Esophagus (tissue), 2 donors: ENCODE measurements around the gene SLC4A4. TPM values are rescaled to one million over a fixed set of nuclear protein-coding genes. Genes with fewer than 3 reads are reported as not detected.

Experiments
- H3K27ac ChIP-seq, 2 donors: one replicate each; pipeline ENCODE4 v1.5.1; 2013; ENCODE audit warnings: low read depth in 2 of 2, mild to moderate bottlenecking in 2 of 2, inconsistent platforms in 1 of 2, low read length in 1 of 2, moderate library complexity in 1 of 2
- H3K27me3 ChIP-seq, 2 donors: one replicate each; pipeline ENCODE4 v1.6.1; 2013; ENCODE audit warnings: low read length in 2 of 2, control low read depth in 1 of 2, mild to moderate bottlenecking in 1 of 2; ENCODE audit not compliant: insufficient read depth in 2 of 2, control insufficient read depth in 1 of 2
- H3K36me3 ChIP-seq, 2 donors: one replicate each; pipeline ENCODE4 v1.6.1; 2013; ENCODE audit warnings: low read length in 1 of 2; ENCODE audit not compliant: control insufficient read depth in 2 of 2, insufficient read depth in 2 of 2
- H3K4me1 ChIP-seq, 2 donors: one replicate each; pipeline ENCODE4 v1.6.1; 2013; ENCODE audit warnings: low read length in 1 of 2; ENCODE audit not compliant: control insufficient read depth in 2 of 2, insufficient read depth in 2 of 2
- H3K4me3 ChIP-seq, 2 donors: one replicate each; pipeline ENCODE4 v1.5.1; 2013; ENCODE audit warnings: low read length in 2 of 2, mild to moderate bottlenecking in 2 of 2, low read depth in 1 of 2, moderate library complexity in 1 of 2
- H3K9me3 ChIP-seq, 2 donors: one replicate each; pipeline ENCODE4 v1.6.1; 2013; ENCODE audit warnings: mild to moderate bottlenecking in 2 of 2, low read depth in 1 of 2, low read length in 1 of 2, moderate library complexity in 1 of 2; ENCODE audit not compliant: control insufficient read depth in 2 of 2, insufficient read depth in 1 of 2
- WGBS, 2 donors: extraction: QIAGEN DNeasy Blood & Tissue Kit; methylation state at CpG; one replicate each; pipeline ENCODE4 v1.1.7; 2013; 5-methylcytosine and 5-hydroxymethylcytosine counted together
- polyA plus RNA-seq, 2 donors: library from polyadenylated mRNA; stranded (reverse); fragments of 200-250 nt; gene quantifications; one replicate each; pipeline ENCODE4 v1.2.3, GENCODE V29; 2013
- donor health status: healthy with polysubstance abuse.
- donor health status: Bipolar disorder and iron deficiency.

SLC4A4 gene
- polyA plus RNA-seq, 2 donors, result 0.39 to 0.75 TPM

DNA sequence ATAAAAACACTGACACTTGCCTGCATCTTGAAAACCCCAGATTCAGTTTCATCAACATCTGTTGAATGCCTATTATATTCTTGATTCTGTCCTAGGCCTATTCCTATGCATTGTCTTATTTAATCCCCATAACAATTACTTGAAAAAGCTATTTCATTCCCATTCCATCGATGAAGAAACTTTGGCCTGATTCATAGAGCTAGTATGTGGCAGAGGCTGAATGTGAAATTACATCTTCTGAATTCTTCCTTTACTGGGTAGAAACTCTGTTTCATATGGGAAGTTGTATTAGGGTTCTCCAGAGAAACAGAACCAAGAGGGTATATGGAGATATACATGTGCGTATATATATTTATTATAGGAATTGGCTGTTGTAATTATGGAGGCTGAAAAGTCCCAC is 35.0 kb upstream of the SLC4A4 start:
- Histone ChIP-seq H3K9me3 (no peaks in the 10 kb centered on the region), H3K36me3 (peaks cover 0 to 2% of the 10 kb centered on the region in 2 donors), H3K27me3 (no peaks in the 10 kb centered on the region), H3K27ac (no peak overlapping the region), H3K4me1 (peaks cover 0 to 2% of the 10 kb centered on the region in 2 donors), H3K4me3 (no peak overlapping the region)
- 82 to 83% methylated on average over 2 of the region's 2 CpGs for WGBS, 2 donors

DNA sequence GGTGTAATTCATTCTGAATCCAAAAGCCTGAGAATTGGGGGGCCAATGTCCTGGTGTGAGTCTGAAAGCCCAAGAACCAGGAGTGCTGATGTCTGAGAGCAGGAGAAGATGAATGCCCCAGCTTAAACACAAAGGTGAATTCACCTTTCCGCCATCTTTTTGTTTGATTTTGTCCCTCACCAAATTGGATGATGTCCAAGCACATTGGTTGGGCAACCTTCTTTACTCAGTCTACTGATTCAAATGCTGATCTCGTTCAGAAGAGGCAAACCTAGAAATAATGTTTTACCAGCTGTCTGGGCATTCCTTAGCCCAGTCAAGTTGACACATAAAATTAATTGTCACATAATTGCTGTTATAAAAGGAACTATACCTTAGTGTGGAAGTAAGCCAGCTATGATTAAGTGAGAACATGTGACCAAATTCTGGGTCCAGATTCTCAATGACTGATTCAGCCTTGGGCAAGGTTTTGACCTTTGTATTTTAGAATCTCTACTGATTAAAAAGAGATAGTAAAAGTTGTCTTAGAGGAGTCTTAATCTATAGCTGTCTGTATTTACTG is 34.5 kb upstream of the SLC4A4 start:
- H3K9me3 ChIP-seq, result no peaks in the 10 kb centered on the region
- WGBS, 2 donors, result 49 to 64% methylated on average over 2 of the region's 2 CpGs
- no peaks in the 10 kb centered on the region for H3K27me3 ChIP-seq
- peaks cover 0 to 2% of the 10 kb centered on the region in 2 donors for H3K36me3 ChIP-seq
- no peak overlapping the region for H3K4me3 ChIP-seq
- peaks cover 0 to 2% of the 10 kb centered on the region in 2 donors for H3K4me1 ChIP-seq
- H3K27ac ChIP-seq, result no peak overlapping the region

GRCh38 chr4:71307729-71308128 is 31.1 kb upstream of the SLC4A4 start:
- WGBS, 2 donors, result 81 to 97% methylated on average over 2 of the region's 2 CpGs
- Histone ChIP-seq H3K36me3 (no peaks in the 10 kb centered on the region), H3K4me3 (no peak overlapping the region), H3K4me1 (no peaks in the 10 kb centered on the region), H3K27ac (no peak overlapping the region), H3K27me3 (no peaks in the 10 kb centered on the region), H3K9me3 (no peaks in the 10 kb centered on the region)

DNA sequence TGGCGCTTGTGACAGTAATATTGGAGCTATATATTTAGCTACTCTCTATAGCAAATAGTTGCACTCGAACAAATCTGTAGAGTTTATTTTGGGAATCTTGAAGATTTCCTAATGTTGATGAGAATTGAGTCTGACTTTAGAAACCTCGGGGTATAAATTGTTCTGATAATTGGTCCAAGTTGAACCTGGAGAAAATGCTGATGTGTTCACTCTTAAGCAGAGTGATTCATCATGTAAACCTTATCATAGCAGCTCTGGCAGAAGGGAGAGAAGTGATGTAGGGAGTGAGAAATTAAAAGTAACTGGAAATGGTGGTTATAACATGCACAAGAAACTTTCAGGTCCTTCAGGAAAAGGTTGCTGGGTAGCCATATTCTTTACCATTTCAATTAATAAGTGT is 16.4 kb upstream of the SLC4A4 start:
- Histone ChIP-seq H3K27ac (no peak overlapping the region), H3K4me1 (no peaks in the 10 kb centered on the region)
- 78% methylated on average over 3 of the region's 3 CpGs for WGBS, 2 donors

GRCh38 chr4:71333368-71333767 is 5.5 kb upstream of the SLC4A4 start:
- no peaks in the 10 kb centered on the region for H3K4me1 ChIP-seq
- no peak overlapping the region for H3K4me3 ChIP-seq
- H3K9me3 ChIP-seq, result no peaks in the 10 kb centered on the region
- H3K27ac ChIP-seq, result no peak overlapping the region
- H3K36me3 ChIP-seq, result no peaks in the 10 kb centered on the region
- 90 to 91% methylated on average over 3 of the region's 3 CpGs for WGBS, 2 donors
- H3K27me3 ChIP-seq, result no peaks in the 10 kb centered on the region

More for the DNA sequence above, 16.4 kb upstream of the SLC4A4 start:
- Histone ChIP-seq H3K9me3 (no peaks in the 10 kb centered on the region), H3K4me3 (no peak overlapping the region), H3K27me3 (no peaks in the 10 kb centered on the region), H3K36me3 (no peaks in the 10 kb centered on the region)

DNA sequence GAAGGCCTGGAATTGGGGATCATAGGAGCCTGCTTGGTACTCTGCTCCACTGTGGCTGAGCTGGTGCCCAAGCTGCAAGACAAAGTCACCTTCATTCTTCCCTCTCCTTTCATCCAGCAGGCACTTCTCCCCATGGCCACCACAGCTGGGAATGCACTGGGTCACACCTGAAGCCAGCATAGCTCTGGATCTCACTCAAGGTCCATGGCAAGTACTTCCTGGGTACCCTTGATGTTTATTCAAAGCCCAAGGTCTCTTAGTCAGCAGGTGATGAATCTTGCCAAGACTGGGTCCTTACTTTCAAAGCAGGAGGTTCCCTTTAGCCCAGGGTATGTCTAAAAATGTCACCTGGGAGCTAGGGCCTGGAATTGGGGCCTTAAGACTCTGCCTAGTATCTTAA is 4.9 kb upstream of the SLC4A4 start:
- H3K27ac ChIP-seq, result no peak overlapping the region
- H3K36me3 ChIP-seq, result no peaks in the 10 kb centered on the region
- no peaks in the 10 kb centered on the region for H3K27me3 ChIP-seq
- H3K9me3 ChIP-seq, result no peaks in the 10 kb centered on the region
- H3K4me1 ChIP-seq, result no peaks in the 10 kb centered on the region
- H3K4me3 ChIP-seq, result no peak overlapping the region

GRCh38 chr4:71334465-71334882 is 4.3 kb upstream of the SLC4A4 start:
- Histone ChIP-seq H3K27me3 (no peaks in the 10 kb centered on the region), H3K4me3 (no peak overlapping the region), H3K36me3 (no peaks in the 10 kb centered on the region), H3K27ac (no peak overlapping the region), H3K9me3 (no peaks in the 10 kb centered on the region), H3K4me1 (no peaks in the 10 kb centered on the region)
- 47 to 58% methylated on average over 3 of the region's 3 CpGs for WGBS, 2 donors

DNA sequence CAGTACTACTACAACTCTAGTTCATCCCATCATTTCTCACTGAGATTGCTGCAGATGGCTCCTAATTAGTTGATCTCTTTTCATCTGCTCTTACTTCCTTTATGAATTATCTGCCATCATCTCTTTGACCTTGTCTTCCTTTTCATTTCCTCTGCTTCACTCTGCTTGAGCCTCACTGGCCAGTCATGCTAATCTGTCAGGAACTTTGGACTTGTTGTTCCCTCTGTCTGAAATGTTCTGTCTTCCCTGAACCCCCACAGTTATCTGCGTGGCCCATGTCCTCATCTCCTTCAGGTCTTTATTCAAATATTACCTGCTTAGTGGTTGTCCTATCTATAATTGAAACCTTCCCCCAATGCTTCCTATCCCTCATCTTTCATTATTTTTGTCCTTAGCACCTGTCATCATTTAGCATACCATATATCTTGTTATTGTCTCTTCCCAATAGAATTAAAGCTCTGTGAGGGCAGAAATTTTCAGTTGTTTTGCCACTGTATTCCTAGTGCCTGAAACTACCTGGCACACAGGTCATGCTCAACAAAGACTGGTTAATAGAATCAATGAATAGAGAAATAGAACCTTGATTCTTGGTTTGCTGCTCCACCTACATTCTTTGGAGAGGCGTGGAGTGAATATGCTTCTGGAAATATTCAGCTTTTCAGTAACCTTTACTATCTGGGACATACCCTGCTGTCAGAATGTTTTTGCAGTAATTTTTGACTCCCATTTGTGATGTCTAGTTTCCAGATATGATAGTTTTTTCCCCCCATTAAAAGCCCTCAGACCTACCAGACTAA is 5.0 kb downstream of the SLC4A4 start:
- no peaks in the 10 kb centered on the region for H3K9me3 ChIP-seq
- no peak overlapping the region for H3K4me3 ChIP-seq
- no peaks in the 10 kb centered on the region for H3K27me3 ChIP-seq
- 79 to 81% methylated on average over 2 of the region's 2 CpGs for WGBS, 2 donors
- no peak overlapping the region for H3K27ac ChIP-seq
- no peaks in the 10 kb centered on the region for H3K36me3 ChIP-seq
- H3K4me1 ChIP-seq, result no peaks in the 10 kb centered on the region

GRCh38 chr4:71346710-71347109 is 7.9 kb downstream of the SLC4A4 start:
- no peaks in the 10 kb centered on the region for H3K4me1 ChIP-seq
- H3K27me3 ChIP-seq, result no peaks in the 10 kb centered on the region
- H3K4me3 ChIP-seq, result no peak overlapping the region
- H3K36me3 ChIP-seq, result no peaks in the 10 kb centered on the region
- no peak overlapping the region for H3K27ac ChIP-seq
- no peaks in the 10 kb centered on the region for H3K9me3 ChIP-seq

- 81 to 87% methylated on average over 3 of the region's 3 CpGs for WGBS, 2 donors
- Histone ChIP-seq H3K4me3 (no peak overlapping the region), H3K9me3 (no peaks in the 10 kb centered on the region), H3K4me1 (no peaks in the 10 kb centered on the region), H3K27me3 (no peaks in the 10 kb centered on the region), H3K27ac (no peak overlapping the region), H3K36me3 (no peaks in the 10 kb centered on the region)
Measured at GRCh38 chr4:71348586-71348985, 9.8 kb downstream of the SLC4A4 start.
